Vein endothelial cell (primary cell): Measurements from ENCODE around the gene ZNF544. TPM values are rescaled to one million over a fixed set of nuclear protein-coding genes. Genes with fewer than 3 reads are reported as not detected.

Experiments used
- total RNA-seq: library from RNA; depleted of rRNA; stranded (reverse); fragments of >200 nt; gene quantifications from 2 replicates; pipeline ENCODE4 v1.2.3, GENCODE V29; 2012

Gene ZNF544
- total RNA-seq = 50.3 and 53.6 TPM in 2 replicates

DNA sequence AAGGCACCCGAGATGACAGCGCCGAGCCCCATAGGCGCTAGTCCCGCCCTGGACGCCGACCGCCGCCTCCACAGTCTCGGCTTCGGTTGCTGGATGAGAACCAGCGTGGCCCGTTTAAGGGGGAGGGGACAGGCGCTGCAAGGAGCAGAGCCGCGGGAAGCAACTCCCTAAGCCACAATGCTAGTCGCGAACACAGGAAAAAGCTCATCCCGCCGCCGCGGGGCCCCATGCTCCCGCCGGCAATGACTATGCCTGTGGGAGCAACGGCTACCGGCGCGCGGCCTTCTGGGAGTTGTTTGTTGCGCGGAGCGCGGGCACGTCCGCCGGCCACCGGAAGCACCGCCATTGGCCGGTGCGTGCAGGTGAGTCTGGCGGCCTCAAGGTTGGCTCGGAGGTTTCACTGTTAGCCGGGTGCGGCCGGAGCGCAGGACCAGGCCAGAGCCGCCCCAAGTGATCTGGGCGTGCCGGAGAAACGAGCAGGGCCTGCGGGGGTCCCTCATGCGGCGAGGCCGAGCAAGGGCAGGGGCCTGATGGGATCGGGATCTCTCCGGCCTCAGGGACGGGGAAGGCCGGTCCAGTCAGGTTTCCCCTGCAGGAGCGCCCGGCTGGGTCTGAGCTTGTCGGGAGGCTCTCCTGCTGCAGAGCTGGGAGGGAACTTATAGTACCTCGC is at the start of gene ZNF544:
ZNF544 (plus strand) TSS at position 330 of the 670 bp plus-strand sequence. CDS start 15,110 bp downstream, outside the sequence.

GRCh38 chr19:58182989-58183816 is 45.5 kb upstream of the ZNF544 start, which contains the start of gene ZNF274:
ZNF274 (plus strand) TSS chr19:58183061; CDS start chr19:58183966, 905 bp downstream.

GRCh38 chr19:58278541-58279041 is 49.9 kb downstream of the ZNF544 start, which contains the start of gene ZNF8:
ZNF8 (plus strand) TSS chr19:58278955; CDS start chr19:58279082, 127 bp downstream.

DNA sequence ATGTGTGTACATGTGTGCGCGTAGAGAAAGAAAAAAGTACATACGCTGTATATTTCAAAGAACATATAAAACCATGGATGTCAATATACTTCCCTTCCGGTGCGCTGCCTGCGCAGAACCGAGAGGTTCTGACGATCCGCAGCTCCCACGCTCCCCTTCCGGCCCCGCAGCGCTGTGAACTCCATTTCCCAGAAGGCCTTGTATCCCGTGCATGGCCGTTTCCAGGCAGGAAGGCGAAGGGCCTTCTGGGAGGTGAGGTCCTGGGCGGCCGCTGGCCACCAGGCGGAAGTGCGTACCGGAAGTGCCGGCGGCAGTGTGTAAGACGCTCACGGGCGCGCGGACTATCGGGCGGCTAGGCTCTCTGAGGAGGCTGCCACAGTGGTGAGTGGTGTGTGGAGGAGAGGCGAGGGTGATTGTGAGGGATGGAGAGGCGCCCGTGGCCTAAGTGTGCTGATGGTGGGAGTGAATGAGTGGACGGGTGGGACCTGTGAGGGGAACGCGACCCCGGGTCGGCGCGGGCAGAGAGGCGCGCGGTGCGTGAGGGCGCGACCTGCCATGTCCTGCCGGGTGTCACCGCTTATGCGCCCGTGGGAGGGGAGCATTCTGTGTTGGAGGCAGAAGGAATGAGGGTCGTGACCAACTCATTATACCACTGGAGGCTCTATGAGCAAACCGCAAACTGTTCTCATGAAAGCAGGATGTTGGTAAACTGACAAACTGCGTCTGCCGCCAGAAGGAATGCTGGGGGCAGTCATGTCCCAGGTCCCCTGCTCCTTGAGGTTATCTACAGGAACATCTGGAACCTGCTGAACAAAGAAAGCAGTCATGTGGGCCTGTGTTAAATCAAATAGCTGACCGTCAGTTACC is 76.6 kb downstream of the ZNF544 start, which contains the start of gene ERVK3-1:
ERVK3-1 (plus strand) TSS at position 313 of the 867 bp plus-strand sequence. CDS start 6,792 bp downstream, outside the sequence.

Other genes starting within 250 kb of the ZNF544 start
- gene ZNF606, start 226.1 kb upstream of the ZNF544 start, total RNA-seq = 16.7 and 21.3 TPM in 2 replicates
- gene ZSCAN1, start 194.9 kb upstream of the ZNF544 start, total RNA-seq = not detected in 2 replicates
- 0.98 and 2.1 TPM in 2 replicates for gene ZNF135, start 169.6 kb upstream of the ZNF544 start, total RNA-seq
- 19.3 and 26.1 TPM in 2 replicates for gene ZSCAN18, start 130.7 kb upstream of the ZNF544 start, total RNA-seq
- gene ZNF329, start 78.1 kb upstream of the ZNF544 start, total RNA-seq = 10.1 and 10.5 TPM in 2 replicates
- gene ZNF274, start 45.9 kb upstream of the ZNF544 start, total RNA-seq = 20.3 and 23.2 TPM in 2 replicates
- 8.2 and 8.5 TPM in 2 replicates for gene ZNF8, start 50.0 kb downstream of the ZNF544 start, total RNA-seq
- gene ERVK3-1, start 76.5 kb downstream of the ZNF544 start, total RNA-seq = 21.6 and 25.9 TPM in 2 replicates
- 3.9 and 4.6 TPM in 2 replicates for gene ZSCAN22, start 98.1 kb downstream of the ZNF544 start, total RNA-seq
- 0.33 and 4.0 TPM in 2 replicates for gene A1BG, start 124.6 kb downstream of the ZNF544 start, total RNA-seq
- gene ZNF497, start 133.8 kb downstream of the ZNF544 start, total RNA-seq = 0.76 and 0.98 TPM in 2 replicates
- gene ZNF837, start 152.1 kb downstream of the ZNF544 start, total RNA-seq = 2.3 and 2.5 TPM in 2 replicates
- gene RPS5, start 158.4 kb downstream of the ZNF544 start, total RNA-seq = 1,488 and 1,703 TPM in 2 replicates
- gene RNF225, start 166.7 kb downstream of the ZNF544 start, total RNA-seq = 0.33 and 0.67 TPM in 2 replicates
- gene ZNF584, start 179.7 kb downstream of the ZNF544 start, total RNA-seq = 10.2 and 11.1 TPM in 2 replicates
- gene ZNF132, start 211.2 kb downstream of the ZNF544 start, total RNA-seq = 7.3 and 7.5 TPM in 2 replicates
- gene ZNF324B, start 222.7 kb downstream of the ZNF544 start, total RNA-seq = 8.5 and 12.2 TPM in 2 replicates
- gene ZNF324, start 238.2 kb downstream of the ZNF544 start, total RNA-seq = 17.6 and 20.6 TPM in 2 replicates
- 8.6 and 10.1 TPM in 2 replicates for gene ZNF446, start 247.4 kb downstream of the ZNF544 start, total RNA-seq